GM13977 (cell line): ENCODE measurements around the gene MARCHF11.

Experiments used
- DNase-seq: peaks from one replicate; pipeline ENCODE4 v3.0.0; 2012; ENCODE audit warnings: low spot score
- CTCF ChIP-seq: IDR thresholded peaks from 2 replicates; pipeline ENCODE4 v1.5.1; 2012; ENCODE audit warnings: mild to moderate bottlenecking, control low read depth; ENCODE audit not compliant: insufficient read depth; ENCODE audit errors: extremely low read depth, missing control alignments
- in situ Hi-C: fragments of 300-500 bp; cut with MboI; formaldehyde crosslinking; loops from one replicate; pipeline ENCODE4 v1.12.0; 2022; ENCODE audit warnings: low sequenced_read_pairs, low pct_unique_long_range_greater_than_20kb, mixed read lengths, inconsistent platforms; ENCODE audit not compliant: unreplicated experiment

Gene MARCHF11

GRCh38 chr5:16119790-16120189, 59.8 kb downstream of the MARCHF11 start:
- in situ Hi-C loops = no loop called here
- DNase-seq = no peak
- TF ChIP-seq CTCF = no peak

DNA sequence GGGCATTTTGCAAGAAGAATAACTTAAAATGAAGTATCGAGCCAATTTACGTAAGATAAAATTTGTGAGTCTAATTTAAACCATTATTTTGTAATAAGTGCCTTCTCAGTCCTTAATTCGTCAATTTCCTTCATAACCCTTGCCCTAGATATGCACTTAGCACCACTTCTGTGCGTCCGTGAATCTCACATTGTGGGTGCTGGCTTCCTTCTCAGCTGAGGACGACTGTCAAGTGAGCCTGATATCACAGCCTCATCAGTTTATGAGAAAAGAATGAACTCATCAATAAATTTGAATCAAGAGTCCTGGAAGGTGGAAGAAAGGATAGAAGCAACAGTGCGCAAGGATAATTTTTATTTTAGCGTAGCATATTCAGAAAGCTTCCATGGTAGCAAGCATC, 64.5 kb downstream of the MARCHF11 start:
- in situ Hi-C loops = no loop called here
- TF ChIP-seq CTCF = no peak
- DNase-seq = no peak

GRCh38 chr5:16108418-16108817, 71.2 kb downstream of the MARCHF11 start:
- TF ChIP-seq CTCF = no peak
- in situ Hi-C loops = no loop called here

GRCh38 chr5:16104961-16105360, 74.6 kb downstream of the MARCHF11 start:
- in situ Hi-C loops = no loop called here
- no peak for DNase-seq
- TF ChIP-seq CTCF = no peak

More at GRCh38 chr5:16108418-16108817, 71.2 kb downstream of the MARCHF11 start:
- no peak for DNase-seq

DNA sequence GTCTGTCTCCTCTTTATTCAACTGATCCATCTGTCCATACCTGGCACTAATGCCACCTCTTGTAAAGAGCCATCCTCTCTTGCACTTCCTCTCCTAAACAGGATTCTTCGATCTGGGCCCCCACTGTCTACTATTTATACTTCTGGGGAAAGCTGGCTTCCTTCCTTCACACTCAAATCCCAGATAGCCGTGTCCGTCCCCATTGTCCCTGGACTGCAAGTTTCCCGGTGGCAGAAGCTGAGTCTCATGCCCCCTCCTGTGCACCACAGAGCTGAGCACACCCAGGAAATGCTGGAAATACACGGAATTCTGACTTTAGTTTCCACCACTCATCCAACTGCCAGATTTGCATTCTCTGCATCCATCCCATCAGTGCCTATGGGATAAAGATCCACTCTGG, 84.0 kb downstream of the MARCHF11 start:
- DNase-seq = no peak

GRCh38 chr5:16090270-16090669, 89.3 kb downstream of the MARCHF11 start:
- no peak for TF ChIP-seq CTCF
- in situ Hi-C loops = no loop called here
- DNase-seq = no peak

More for the DNA sequence above, 84.0 kb downstream of the MARCHF11 start:
- in situ Hi-C loops = no loop called here
- TF ChIP-seq CTCF = no peak

DNA sequence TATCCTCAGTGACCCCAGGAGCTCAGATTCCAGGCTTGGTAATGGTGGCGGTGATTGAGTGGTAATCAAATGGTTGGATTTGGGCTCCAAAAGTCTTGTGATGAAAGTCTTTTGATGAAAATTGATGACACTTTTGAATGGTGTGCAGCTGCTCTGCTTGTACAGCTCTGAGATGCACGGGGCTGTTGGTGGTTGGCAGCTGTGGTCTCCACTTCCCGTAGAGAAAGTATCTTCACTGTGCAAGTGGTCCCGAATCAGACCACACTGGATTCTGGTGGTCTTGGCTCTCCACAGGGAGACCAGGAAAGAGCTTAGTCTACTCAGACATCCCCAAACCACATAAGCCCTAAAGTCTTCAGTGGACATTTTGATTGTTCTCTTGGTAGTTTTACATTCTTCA, 96.6 kb downstream of the MARCHF11 start:
- TF ChIP-seq CTCF = no peak
- in situ Hi-C loops = no loop called here

More for the DNA sequence above, 96.6 kb downstream of the MARCHF11 start:
- no peak for DNase-seq
